GM12878 (cell line): ENCODE data around the gene CDH4. TPM values are rescaled to one million over a fixed set of nuclear protein-coding genes. Genes with fewer than 3 reads are reported as not detected.

ENCODE experiments used
- ATAC-seq: fragments of 200-7000 bp; cut with Tn5 transposase; 3 replicates; pipeline ENCODE4 v1.9.1; 2020; ENCODE audit warnings: mild to moderate bottlenecking, moderate library complexity
- BruUV-seq: library from RNA; stranded (reverse); fragments of 400-500 nt; replicated peaks from 2 replicates; lab custom pipeline; 2021; lab: Mats Ljungman, UMichigan
- CTCF ChIA-PET: fragments of 300-600 bp; sonication (Branson Sonifier 250); formaldehyde crosslinking; extraction: SDS; loops from one replicate; lab custom pipeline; 2021; ENCODE audit warnings: inconsistent platforms; lab: Yijun Ruan, JAX
- POLR2A ChIA-PET: fragments of 350-600 bp; formaldehyde crosslinking; extraction: SDS; loops from one replicate; lab custom pipeline; 2021; ENCODE audit warnings: inconsistent platforms; lab: Charles Lee
- RAD21 ChIA-PET: fragments of 300-600 bp; sonication (Branson Sonifier 250); formaldehyde crosslinking; loops from one replicate; lab custom pipeline; 2023; ENCODE audit warnings: antibody characterized with exemption; ENCODE audit not compliant: unreplicated experiment; lab: Charles Lee
- SMC1A ChIA-PET: fragments of 300-600 bp; sonication (Branson Sonifier 250); formaldehyde crosslinking; loops from one replicate; lab custom pipeline; 2023; ENCODE audit not compliant: unreplicated experiment, uncharacterized antibody; lab: Charles Lee
- DNase-seq: peaks from one replicate; pipeline ENCODE4 v3.0.0-alpha.2; 2011; ENCODE audit warnings: low read depth, low spot score
- FAIRE-seq: peaks from 3 replicates; lab custom pipeline; 2011; peaks lifted over from hg19 to GRCh38; lab: Jason Lieb, UNC
- H2AFZ ChIP-seq: 2 replicates; pipeline ENCODE4 v1.6.0; 2011; ENCODE audit warnings: low read depth, low read length, control low read depth; ENCODE audit not compliant: control insufficient read depth
- H3K27ac ChIP-seq: 2 replicates; pipeline ENCODE4 v1.5.1; 2011; ENCODE audit warnings: control low read depth; ENCODE audit not compliant: control insufficient read depth, insufficient read depth
- H3K27me3 ChIP-seq, 2 experiments: replicated peaks in 1 of 2; 2 replicates each; pipeline versions ENCODE4 v1.6.0 to v1.6.1; 2011; ENCODE audit warnings: low read length in 1 of 2; ENCODE audit not compliant: control insufficient read depth in 2 of 2, insufficient read depth in 2 of 2
- H3K36me3 ChIP-seq, 2 experiments: 2 replicates each; pipeline ENCODE4 v1.5.1; 2011; ENCODE audit warnings: low read length in 1 of 2; ENCODE audit not compliant: control insufficient read depth in 2 of 2, insufficient read depth in 2 of 2
- H3K4me1 ChIP-seq: 2 replicates; pipeline ENCODE4 v1.6.1; 2011; ENCODE audit warnings: mild to moderate bottlenecking, low read length, moderate library complexity, mixed read lengths; ENCODE audit not compliant: control insufficient read depth, insufficient read depth
- H3K4me2 ChIP-seq: 2 replicates; pipeline ENCODE4 v1.6.0; 2011; ENCODE audit warnings: control low read depth; ENCODE audit not compliant: control insufficient read depth, insufficient read depth
- H3K4me3 ChIP-seq: fragments of 200-600 bp; sonication (generic); 2 replicates; pipeline ENCODE4 v1.5.1; 2016
- H3K79me2 ChIP-seq: 2 replicates; pipeline ENCODE4 v1.6.0; 2011; ENCODE audit warnings: low read length; ENCODE audit not compliant: control insufficient read depth, insufficient read depth
- H3K9ac ChIP-seq: 2 replicates; pipeline ENCODE4 v1.8.0; 2011; ENCODE audit warnings: low read length, control low read depth, mixed read lengths; ENCODE audit not compliant: control insufficient read depth, insufficient read depth
- H3K9me3 ChIP-seq: replicated peaks from 3 replicates; pipeline ENCODE4 v1.5.1; 2011; ENCODE audit warnings: mild to moderate bottlenecking, low read length; ENCODE audit not compliant: control insufficient read depth, insufficient read depth
- H4K20me1 ChIP-seq: 2 replicates; pipeline ENCODE4 v1.6.0; 2011; ENCODE audit not compliant: control insufficient read depth, insufficient read depth
- BCLAF1 ChIP-seq: fragments of 450-650 bp; IDR thresholded peaks from 2 replicates; pipeline ENCODE4 v1.6.1; 2017; ENCODE audit warnings: antibody characterized with exemption, mild to moderate bottlenecking, moderate library complexity
- BMI1 ChIP-seq: fragments of 450-650 bp; IDR thresholded peaks from 2 replicates; pipeline ENCODE4 v1.6.1; 2016; ENCODE audit warnings: mild to moderate bottlenecking, moderate library complexity, borderline replicate concordance
- CHD1 ChIP-seq: IDR thresholded peaks from 2 replicates; pipeline ENCODE4 v1.6.1; 2012; ENCODE audit warnings: low read depth, low read length, improper control_type of control experiment
- CHD2 ChIP-seq: IDR thresholded peaks from 2 replicates; pipeline ENCODE4 v1.6.1; 2011; ENCODE audit warnings: low read depth, low read length, improper control_type of control experiment, borderline replicate concordance
- CTCF ChIP-seq, 3 experiments: IDR thresholded peaks in 2 of 3; conservative IDR thresholded peaks in 1 of 3; 2 replicates each; pipeline ENCODE4 v1.5.1; 2011; ENCODE audit warnings: low read depth in 3 of 3, low read length in 3 of 3, mild to moderate bottlenecking in 3 of 3, control low read depth in 2 of 3, moderate library complexity in 2 of 3, inconsistent platforms in 1 of 3, mixed read lengths in 1 of 3; ENCODE audit not compliant: control insufficient read depth in 2 of 3, insufficient read depth in 1 of 3; ENCODE audit errors: extremely low read depth in 1 of 3
- EED ChIP-seq: sonication (generic); IDR thresholded peaks from 2 replicates; pipeline ENCODE4 v1.6.1; 2016; ENCODE audit warnings: antibody characterized with exemption, low read depth
- EZH2 ChIP-seq: IDR thresholded peaks from 2 replicates; pipeline ENCODE4 v1.6.1; 2012; ENCODE audit warnings: low read depth, mild to moderate bottlenecking, control low read depth, inconsistent platforms, low read length, borderline replicate concordance; ENCODE audit not compliant: control insufficient read depth
- KAT2A ChIP-seq: conservative IDR thresholded peaks from 2 replicates; pipeline ENCODE4 v1.6.1; 2011; ENCODE audit warnings: low read depth, low read length; ENCODE audit not compliant: control insufficient read depth
- NBN ChIP-seq: fragments of 450-650 bp; IDR thresholded peaks from 2 replicates; pipeline ENCODE4 v1.6.1; 2016
- NRF1 ChIP-seq: conservative IDR thresholded peaks from 2 replicates; pipeline ENCODE4 v1.6.1; 2011; ENCODE audit warnings: mild to moderate bottlenecking, low read depth, low read length, improper control_type of control experiment
- PKNOX1 ChIP-seq: fragments of 450-650 bp; IDR thresholded peaks from 2 replicates; pipeline ENCODE4 v1.6.1; 2016; ENCODE audit warnings: mild to moderate bottlenecking
- PML ChIP-seq: IDR thresholded peaks from 2 replicates; pipeline ENCODE4 v1.6.1; 2012; ENCODE audit warnings: low read length, inconsistent platforms
- RB1 ChIP-seq: fragments of 450-650 bp; formaldehyde crosslinking; IDR thresholded peaks from 2 replicates; pipeline ENCODE4 v1.6.1; 2017; ENCODE audit warnings: mild to moderate bottlenecking, borderline replicate concordance
- SP1 ChIP-seq: IDR thresholded peaks from one replicate; pipeline ENCODE4 v1.6.1; 2011; ENCODE audit warnings: low read depth, low read length
- SRF ChIP-seq, 2 experiments: IDR thresholded peaks; 2 replicates each; pipeline ENCODE4 v1.6.1; 2011; ENCODE audit warnings: low read depth in 2 of 2, low read length in 2 of 2, mild to moderate bottlenecking in 1 of 2, moderate library complexity in 1 of 2
- STAT1 ChIP-seq: fragments of 450-650 bp; conservative IDR thresholded peaks from 2 replicates; pipeline ENCODE4 v1.6.1; 2014; ENCODE audit warnings: antibody characterized with exemption, mild to moderate bottlenecking
- ZBTB11 ChIP-seq: fragments of 450-650 bp; formaldehyde crosslinking; IDR thresholded peaks from 2 replicates; pipeline ENCODE4 v1.5.0; 2022; ENCODE audit warnings: mild to moderate bottlenecking, missing genetic modification characterization
- ZNF622 ChIP-seq: fragments of 450-650 bp; IDR thresholded peaks from 2 replicates; pipeline ENCODE4 v1.6.1; 2017; ENCODE audit warnings: mild to moderate bottlenecking, inconsistent platforms
- WGBS: methylation state at CpG from one replicate; pipeline ENCODE4 v1.1.6; 2016; ENCODE audit warnings: low lambda C conversion rate; ENCODE audit not compliant: insufficient replicate concordance, insufficient coverage; ENCODE audit errors: missing lambda C conversion rate; 5-methylcytosine and 5-hydroxymethylcytosine counted together
- in situ Hi-C: fragments of 300-500 bp; cut with MboI; formaldehyde crosslinking; loops from 9 replicates; pipeline ENCODE4 v1.14.3; 2018; ENCODE audit warnings: mixed read lengths
- intact Hi-C: fragments of 100-400 bp; cut with micrococcal nuclease; formaldehyde crosslinking; loops from one replicate; pipeline ENCODE4 v1.14.2; 2022; ENCODE audit not compliant: unreplicated experiment
- polyA plus RNA-seq, 11 experiments: library from polyadenylated mRNA; depleted of rRNA in 4 of 11; unstranded in 6 of 11; stranded (reverse) in 5 of 11; fragments of >200 nt; fragmentation: Nextera tagmentation in 4 of 11; fragmentation: Illumina TruSeq in 1 of 11; extraction: Ambion mirVana in 4 of 11; extraction: Trizol in 1 of 11; gene quantifications; 1 replicate in 1 of 11; 2 replicates in 10 of 11; pipeline versions ENCODE4 v1.2.1 to v1.2.3, GENCODE V29; 2011 to 2016; ENCODE audit warnings: inconsistent platforms in 2 of 11, missing spikeins in 2 of 11, low read depth in 1 of 11
- total RNA-seq, 4 experiments: library from RNA; depleted of rRNA in 3 of 4; stranded (reverse); fragments of >200 nt in 3 of 4; fragmentation: Illumina TruSeq in 1 of 4; extraction: Trizol in 1 of 4; gene quantifications; 2 replicates each; pipeline versions ENCODE4 v1.2.1 to v1.2.3, GENCODE V29; 2013 to 2021

Gene CDH4
- total and polyA plus RNA-seq, 10 of the 15 experiments (the other 5 are each of a cell fraction or from before 2014, with no cell fraction given): not detected

- Histone ChIP-seq H3K4me1 (no peaks in the 10 kb centered on the region), H4K20me1 (no peaks in the 10 kb centered on the region), H3K9ac (no peak overlapping the region), H3K36me3 (no peaks in the 10 kb centered on the region), H3K27me3 (no peaks in the 10 kb centered on the region), H3K9me3 (no peaks in the 10 kb centered on the region), H3K4me2 (no peak overlapping the region), H3K27ac (no peak overlapping the region), H3K4me3 (no peak overlapping the region)
- FAIRE-seq: no peak
- WGBS: 4% methylated on average over 4 of the region's 4 CpGs
- ChIA-PET SMC1A (no interaction called here), RAD21 (no interaction called here), CTCF (no interaction called here)
- no TSS peak for BruUV-seq
- intact Hi-C loops: no loop called here
- in situ Hi-C loops: no loop called here
- TF ChIP-seq NBN (no peak), KAT2A (no peak), EZH2 (no peak), SP1 (no peak), CHD2 (no peak), PKNOX1 (no peak), SRF (IDR thresholded peaks at IDR 0.05; ENCODE audit: low read depth in 2 of 2, low read length in 2 of 2) (no peak), BCLAF1 (no peak), CHD1 (no peak), ZNF622 (no peak), PML (no peak), RB1 (no peak), EED (no peak), STAT1 (no peak), CTCF (IDR thresholded peaks at IDR 0.05 in 2 of 3, conservative IDR thresholded peaks at IDR 0.05 in 1 of 3; ENCODE audit: control insufficient read depth in 2 of 3, extremely low read depth in 1 of 3, insufficient read depth in 1 of 3, low read depth in 3 of 3, low read length in 3 of 3) (no peak), BMI1 (no peak), ZBTB11 (no peak), NRF1 (no peak)
- TF ChIP-seq, all 136 proteins: peak for 0
- Histone ChIP-seq H2AFZ (no peak overlapping the region), H3K79me2 (no peaks in the 10 kb centered on the region)
- DNase-seq (no peak), ATAC-seq (no peak)
- POLR2A ChIA-PET: no interaction called here
Measured at GRCh38 chr20:61720348-61720696, 468.3 kb downstream of the CDH4 start.
